Loucy (cell line): ENCODE results near the gene KLK6.

Experiments
- EZH2phosphoT487 ChIP-seq: fragments of 200-600 bp; IDR thresholded peaks from 2 replicates; pipeline ENCODE4 v1.6.1; 2018; ENCODE audit warnings: antibody characterized with exemption, mild to moderate bottlenecking, moderate library complexity, borderline replicate concordance
- TF ChIP-seq, protein P1 (sequence below): fragments of 200-600 bp; sonication (generic); conservative IDR thresholded peaks from 2 replicates; pipeline ENCODE4 v1.5.1; 2014; ENCODE audit warnings: mild to moderate bottlenecking, antibody characterized with exemption, low read length

GRCh38 chr19:50912727-50913716 is 56.4 kb downstream of the KLK6 start:
- TF ChIP-seq EZH2phosphoT487, result no peak
- TF ChIP-seq, protein P1, sequence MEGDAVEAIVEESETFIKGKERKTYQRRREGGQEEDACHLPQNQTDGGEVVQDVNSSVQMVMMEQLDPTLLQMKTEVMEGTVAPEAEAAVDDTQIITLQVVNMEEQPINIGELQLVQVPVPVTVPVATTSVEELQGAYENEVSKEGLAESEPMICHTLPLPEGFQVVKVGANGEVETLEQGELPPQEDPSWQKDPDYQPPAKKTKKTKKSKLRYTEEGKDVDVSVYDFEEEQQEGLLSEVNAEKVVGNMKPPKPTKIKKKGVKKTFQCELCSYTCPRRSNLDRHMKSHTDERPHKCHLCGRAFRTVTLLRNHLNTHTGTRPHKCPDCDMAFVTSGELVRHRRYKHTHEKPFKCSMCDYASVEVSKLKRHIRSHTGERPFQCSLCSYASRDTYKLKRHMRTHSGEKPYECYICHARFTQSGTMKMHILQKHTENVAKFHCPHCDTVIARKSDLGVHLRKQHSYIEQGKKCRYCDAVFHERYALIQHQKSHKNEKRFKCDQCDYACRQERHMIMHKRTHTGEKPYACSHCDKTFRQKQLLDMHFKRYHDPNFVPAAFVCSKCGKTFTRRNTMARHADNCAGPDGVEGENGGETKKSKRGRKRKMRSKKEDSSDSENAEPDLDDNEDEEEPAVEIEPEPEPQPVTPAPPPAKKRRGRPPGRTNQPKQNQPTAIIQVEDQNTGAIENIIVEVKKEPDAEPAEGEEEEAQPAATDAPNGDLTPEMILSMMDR, result no peak
